GM18526 (cell line): ENCODE data around the gene LACTB.

Source experiments
- POLR2A ChIP-seq: IDR thresholded peaks from 3 replicates; pipeline ENCODE4 v1.6.1; 2011; ENCODE audit not compliant: insufficient read length; ENCODE audit errors: extremely low read depth

Gene LACTB

GRCh38 chr15:63145426-63145825 lies 23.8 kb downstream of the LACTB start:
- TF ChIP-seq POLR2A = no peak

GRCh38 chr15:63146684-63147083 lies 25.0 kb downstream of the LACTB start:
- TF ChIP-seq POLR2A = no peak

- TF ChIP-seq POLR2A = no peak
These were observed 30.0 kb downstream of the LACTB start for GRCh38 chr15:63151665-63152064.

- TF ChIP-seq POLR2A = no peak
These were observed 33.8 kb downstream of the LACTB start for GRCh38 chr15:63155486-63155885.

- no peak for TF ChIP-seq POLR2A
These were observed 34.5 kb downstream of the LACTB start for GRCh38 chr15:63156086-63156710.

- TF ChIP-seq POLR2A = no peak
These were observed 35.1 kb downstream of the LACTB start for GRCh38 chr15:63156755-63157117.

GRCh38 chr15:63157118-63157843 lies 35.6 kb downstream of the LACTB start, which contains the start of gene RPS27L:
TSS of gene RPS27L (minus strand) at chr15:63157477. CDS start at chr15:63157405, 72 bp downstream.
- TF ChIP-seq POLR2A = peak; percentile 95

GRCh38 chr15:63157891-63158431 lies 36.3 kb downstream of the LACTB start:
- TF ChIP-seq POLR2A = no peak

GRCh38 chr15:63160638-63161037 lies 39.0 kb downstream of the LACTB start:
- no peak for TF ChIP-seq POLR2A

GRCh38 chr15:63163217-63163616 lies 41.6 kb downstream of the LACTB start:
- no peak for TF ChIP-seq POLR2A

- TF ChIP-seq POLR2A = no peak
These were observed 43.7 kb downstream of the LACTB start for GRCh38 chr15:63165166-63165859.

GRCh38 chr15:63166219-63166618 lies 44.6 kb downstream of the LACTB start:
- no peak for TF ChIP-seq POLR2A

- no peak for TF ChIP-seq POLR2A
These were observed 48.1 kb downstream of the LACTB start for GRCh38 chr15:63169788-63170187.

GRCh38 chr15:63172376-63172775 lies 50.7 kb downstream of the LACTB start:
- TF ChIP-seq POLR2A = no peak

GRCh38 chr15:63172851-63173451 lies 51.3 kb downstream of the LACTB start:
- no peak for TF ChIP-seq POLR2A
